ENCODE results near the gene PARP15. TPM values are rescaled to one million over a fixed set of nuclear protein-coding genes. Genes with fewer than 3 reads are reported as not detected.

Gene PARP15
- total RNA-seq, 2 experiments from 2014 or later = 41.6 to 41.8 TPM

DNA sequence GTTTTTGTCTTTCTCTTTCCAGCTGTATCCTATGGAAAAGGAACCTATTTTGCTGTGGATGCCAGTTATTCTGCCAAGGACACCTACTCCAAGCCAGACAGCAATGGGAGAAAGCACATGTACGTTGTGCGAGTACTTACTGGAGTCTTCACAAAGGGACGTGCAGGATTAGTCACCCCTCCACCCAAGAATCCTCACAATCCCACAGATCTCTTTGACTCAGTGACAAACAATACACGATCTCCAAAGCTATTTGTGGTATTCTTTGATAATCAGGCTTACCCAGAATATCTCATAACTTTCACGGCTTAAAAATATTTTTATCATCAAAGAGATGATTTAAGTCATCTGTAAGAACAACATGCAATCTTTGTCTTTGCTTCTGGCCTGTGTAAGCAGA is 58.3 kb downstream of the PARP15 start:
- H3K4me3 Mint-ChIP-seq = no peak overlapping the region
- H3K27ac ChIP-seq (ENCODE audit: low read depth in 1 of 2, low read length in 2 of 2) = no peak overlapping the region
- H3K4me1 Mint-ChIP-seq (ENCODE audit: low read depth) = no peaks in the 10 kb centered on the region
- no peak for TF ChIP-seq CTCF (IDR thresholded peaks at IDR 0.05)
- no peak overlapping the region for H3K4me3 ChIP-seq (ENCODE audit: low read length)
- no peaks in the 10 kb centered on the region for H3K9me3 ChIP-seq (ENCODE audit: control insufficient read depth in 1 of 2, insufficient read depth in 1 of 2, low read length in 2 of 2)
- intact Hi-C loops (cut with DNase I, micrococcal nuclease) = no loop called here
- DNase-seq = no peak
- H3K36me3 Mint-ChIP-seq (ENCODE audit: low read depth) = peaks cover 66% of the 10 kb centered on the region
- ATAC-seq (ENCODE audit: poor library complexity) = no peak
- ChIA-PET POLR2A (no interaction called here), CTCF (no interaction called here)
- no peaks in the 10 kb centered on the region for H3K4me1 ChIP-seq (ENCODE audit: insufficient read depth, low read length)
- H3K36me3 ChIP-seq (ENCODE audit: insufficient read depth, low read length) = peaks cover 42% of the 10 kb centered on the region
- no peaks in the 10 kb centered on the region for H3K9me3 Mint-ChIP-seq
- H3K27me3 Mint-ChIP-seq = no peaks in the 10 kb centered on the region
- no peak overlapping the region for H3K27ac Mint-ChIP-seq
- H3K27me3 ChIP-seq (ENCODE audit: control insufficient read depth in 1 of 2, insufficient read depth in 2 of 2, low read length in 2 of 2) = no peaks in the 10 kb centered on the region

DNA sequence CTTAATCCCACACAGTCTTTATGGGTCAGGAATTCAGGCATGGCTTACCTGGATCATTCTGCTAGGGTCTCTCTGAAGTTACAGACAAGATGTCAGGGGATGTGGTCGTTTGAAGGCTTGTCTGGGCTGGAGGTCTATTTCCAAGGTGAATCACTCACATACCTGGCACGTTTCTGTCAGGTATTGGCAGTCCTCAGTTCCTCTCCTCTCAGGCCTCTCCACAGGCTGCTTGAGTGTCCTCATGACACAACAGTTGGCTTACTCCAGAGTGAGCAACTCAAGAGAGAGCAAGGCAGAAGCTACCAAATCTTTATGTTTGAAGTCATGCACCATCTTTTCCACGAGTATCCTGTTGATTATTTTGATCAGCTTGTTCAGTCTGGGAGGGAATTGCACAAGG is 59.2 kb downstream of the PARP15 start:
- intact Hi-C loops (cut with DNase I, micrococcal nuclease) = no loop called here
- Mint-ChIP-seq H3K27me3 (no peaks in the 10 kb centered on the region), H3K36me3 (ENCODE audit: low read depth) (peaks cover 59% of the 10 kb centered on the region), H3K4me3 (no peak overlapping the region), H3K9me3 (no peaks in the 10 kb centered on the region), H3K27ac (no peak overlapping the region), H3K4me1 (ENCODE audit: low read depth) (no peaks in the 10 kb centered on the region)
- Histone ChIP-seq H3K4me3 (ENCODE audit: low read length) (no peak overlapping the region), H3K9me3 (ENCODE audit: control insufficient read depth in 1 of 2, insufficient read depth in 1 of 2, low read length in 2 of 2) (no peaks in the 10 kb centered on the region), H3K36me3 (ENCODE audit: insufficient read depth, low read length) (peaks cover 40% of the 10 kb centered on the region), H3K27ac (ENCODE audit: low read depth in 1 of 2, low read length in 2 of 2) (no peak overlapping the region), H3K4me1 (ENCODE audit: insufficient read depth, low read length) (no peaks in the 10 kb centered on the region), H3K27me3 (ENCODE audit: control insufficient read depth in 1 of 2, insufficient read depth in 2 of 2, low read length in 2 of 2) (no peaks in the 10 kb centered on the region)
- CTCF ChIA-PET = no interaction called here
- TF ChIP-seq CTCF (IDR thresholded peaks at IDR 0.05) = no peak
- POLR2A ChIA-PET = no interaction called here
- ATAC-seq (ENCODE audit: poor library complexity) (no peak), DNase-seq (no peak)

GRCh38 chr3:122640437-122640999 is 63.1 kb downstream of the PARP15 start:
- no peak overlapping the region for H3K4me3 Mint-ChIP-seq
- no peak for TF ChIP-seq CTCF (IDR thresholded peaks at IDR 0.05)
- DNase-seq (no peak), ATAC-seq (ENCODE audit: poor library complexity) (no peak)
- Histone ChIP-seq H3K27ac (ENCODE audit: low read depth in 1 of 2, low read length in 2 of 2) (no peak overlapping the region), H3K36me3 (ENCODE audit: insufficient read depth, low read length) (peaks cover 20% of the 10 kb centered on the region), H3K4me1 (ENCODE audit: insufficient read depth, low read length) (peaks cover 9% of the 10 kb centered on the region), H3K4me3 (ENCODE audit: low read length) (no peak overlapping the region), H3K27me3 (ENCODE audit: control insufficient read depth in 1 of 2, insufficient read depth in 2 of 2, low read length in 2 of 2) (no peaks in the 10 kb centered on the region), H3K9me3 (ENCODE audit: control insufficient read depth in 1 of 2, insufficient read depth in 1 of 2, low read length in 2 of 2) (no peaks in the 10 kb centered on the region)
- ChIA-PET POLR2A (no interaction called here), CTCF (no interaction called here)
- H3K4me1 Mint-ChIP-seq (ENCODE audit: low read depth) = no peaks in the 10 kb centered on the region
- H3K27me3 Mint-ChIP-seq = no peaks in the 10 kb centered on the region
- peaks cover 29% of the 10 kb centered on the region for H3K36me3 Mint-ChIP-seq (ENCODE audit: low read depth)
- H3K9me3 Mint-ChIP-seq = no peaks in the 10 kb centered on the region
- intact Hi-C loops (cut with DNase I, micrococcal nuclease) = no loop called here
- H3K27ac Mint-ChIP-seq = no peak overlapping the region

All from CD4-positive, alpha-beta T cell (primary cell).